Caco-2 (cell line): ENCODE measurements around the gene NUDT19. TPM values are rescaled to one million over a fixed set of nuclear protein-coding genes. Genes with fewer than 3 reads are reported as not detected.

ENCODE experiments used
- BruUV-seq: library from RNA; stranded (reverse); fragments of 400-500 nt; replicated peaks from 2 replicates; lab custom pipeline; 2021; lab: Mats Ljungman, UMichigan
- CTCF ChIA-PET: fragments of 300-600 bp; sonication (Branson Sonifier 250); formaldehyde crosslinking; loops from one replicate; lab custom pipeline; 2022; ENCODE audit warnings: antibody characterized with exemption; lab: Charles Lee
- POLR2A ChIA-PET: fragments of 300-600 bp; sonication (Branson Sonifier 250); formaldehyde crosslinking; loops from one replicate; lab custom pipeline; 2022; ENCODE audit warnings: antibody characterized with exemption; lab: Charles Lee
- DNase-seq, 2 experiments: peaks; one replicate each; pipeline versions ENCODE4 v3.0.0 to v3.0.0-alpha.2; 2020 to 2022
- H3K27me3 ChIP-seq: replicated peaks from 2 replicates; pipeline ENCODE4 v1.6.0; 2011; ENCODE audit warnings: low read length; ENCODE audit not compliant: control insufficient read depth, insufficient read depth
- H3K36me3 ChIP-seq: 2 replicates; pipeline ENCODE4 v1.5.1; 2011; ENCODE audit warnings: low read length; ENCODE audit not compliant: control insufficient read depth, insufficient read depth
- H3K4me1 ChIP-seq: fragments of 250-450 bp; sonication (Bioruptor Pico); 2 replicates; pipeline ENCODE4 v1.5.1; 2020; ENCODE audit warnings: mild to moderate bottlenecking
- H3K4me3 ChIP-seq: 2 replicates; pipeline ENCODE4 v1.5.1; 2011; ENCODE audit warnings: low read depth, mild to moderate bottlenecking, control low read depth, low read length
- H3K9me3 ChIP-seq: fragments of 250-450 bp; sonication (Bioruptor Pico); 2 replicates; pipeline ENCODE4 v1.5.1; 2020; ENCODE audit warnings: mild to moderate bottlenecking, moderate library complexity
- H3K27ac Mint-ChIP-seq: one replicate; pipeline ENCODE4 v1.8.0; 2022; ENCODE audit warnings: mixed read lengths; ENCODE audit not compliant: unreplicated experiment
- H3K27me3 Mint-ChIP-seq: one replicate; pipeline ENCODE4 v1.8.0; 2022; ENCODE audit warnings: mixed read lengths; ENCODE audit not compliant: insufficient read depth, unreplicated experiment
- H3K36me3 Mint-ChIP-seq: one replicate; pipeline ENCODE4 v1.8.0; 2022; ENCODE audit warnings: mild to moderate bottlenecking, mixed read lengths; ENCODE audit not compliant: insufficient read depth, unreplicated experiment
- H3K4me1 Mint-ChIP-seq: one replicate; pipeline ENCODE4 v1.8.0; 2022; ENCODE audit warnings: low read depth, mixed read lengths; ENCODE audit not compliant: unreplicated experiment
- H3K4me3 Mint-ChIP-seq: one replicate; pipeline ENCODE4 v1.8.0; 2022; ENCODE audit warnings: mild to moderate bottlenecking, moderate library complexity, mixed read lengths; ENCODE audit not compliant: unreplicated experiment
- H3K9me3 Mint-ChIP-seq: one replicate; pipeline ENCODE4 v1.8.0; 2022; ENCODE audit warnings: mixed read lengths; ENCODE audit not compliant: unreplicated experiment
- intact Hi-C: fragments of 100-400 bp; cut with micrococcal nuclease; formaldehyde crosslinking; loops from one replicate; pipeline ENCODE4 v1.10.0; 2022; ENCODE audit not compliant: unreplicated experiment
- total RNA-seq: library from RNA; stranded (reverse); gene quantifications from 2 replicates; pipeline ENCODE4 v1.2.3, GENCODE V29; 2022
- TF ChIP-seq, protein P1 (sequence below), 2 experiments: fragments of 200-600 bp in 1 of 2; IDR thresholded peaks; 1 replicate in 1 of 2; 2 replicates in 1 of 2; pipeline versions ENCODE4 v1.5.1 to v1.8.0; 2011 to 2022; ENCODE audit warnings: antibody characterized with exemption in 1 of 2, control low read depth in 1 of 2, inconsistent platforms in 1 of 2, low read depth in 1 of 2, low read length in 1 of 2, mild to moderate bottlenecking in 1 of 2, moderate library complexity in 1 of 2; ENCODE audit not compliant: insufficient read depth in 1 of 2, severe bottlenecking in 1 of 2, unreplicated experiment in 1 of 2

NUDT19 gene
- total RNA-seq, 1 experiment from 2014 or later, result 24.4 TPM

DNA sequence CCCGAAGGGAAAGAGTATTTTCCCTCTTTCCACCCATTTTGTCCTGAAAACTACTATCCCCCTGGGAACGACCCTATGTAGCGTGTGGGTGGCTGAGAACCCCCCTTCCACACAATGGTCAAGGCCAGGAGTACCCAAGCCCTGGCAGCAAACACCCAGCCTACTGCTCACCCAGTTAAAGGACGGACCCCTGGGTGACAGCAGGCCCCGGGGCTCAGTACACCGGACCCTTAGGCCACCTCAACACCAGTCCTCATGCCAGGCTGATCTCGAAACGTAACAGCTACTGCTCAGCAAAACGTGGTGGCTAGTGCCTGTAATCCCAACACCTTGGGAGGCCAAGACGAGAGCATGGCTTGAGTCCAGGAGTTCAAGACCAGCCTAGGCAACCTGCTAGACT lies 18.0 kb upstream of the NUDT19 start:
- ChIA-PET CTCF (no interaction called here), POLR2A (no interaction called here)
- Histone ChIP-seq H3K9me3 (no peaks in the 10 kb centered on the region), H3K27me3 (no peaks in the 10 kb centered on the region), H3K4me3 (peak overlapping the region; percentile 90; the same call in 1 of the 2 replicates), H3K4me1 (peaks cover 22% of the 10 kb centered on the region), H3K36me3 (0 out of 2 replicates have a peak, but pooled peaks cover 2% of the 10 kb centered on the region)
- peaks cover 31% of the 10 kb centered on the region for H3K36me3 Mint-ChIP-seq
- no peaks in the 10 kb centered on the region for H3K27me3 Mint-ChIP-seq
- DNase-seq, result no peak
- H3K9me3 Mint-ChIP-seq, result no peaks in the 10 kb centered on the region
- intact Hi-C loops, result loop anchor here (10.0 kb wide), 2 partner anchors 79 to 269 kb away; partner anchors contain the start of gene DPY19L3
- peaks cover 42% of the 10 kb centered on the region for H3K4me1 Mint-ChIP-seq
- peak overlapping the region; percentile 90 for H3K4me3 Mint-ChIP-seq
- H3K27ac Mint-ChIP-seq, result peak overlapping the region; percentile 75
- TF ChIP-seq, protein P1, sequence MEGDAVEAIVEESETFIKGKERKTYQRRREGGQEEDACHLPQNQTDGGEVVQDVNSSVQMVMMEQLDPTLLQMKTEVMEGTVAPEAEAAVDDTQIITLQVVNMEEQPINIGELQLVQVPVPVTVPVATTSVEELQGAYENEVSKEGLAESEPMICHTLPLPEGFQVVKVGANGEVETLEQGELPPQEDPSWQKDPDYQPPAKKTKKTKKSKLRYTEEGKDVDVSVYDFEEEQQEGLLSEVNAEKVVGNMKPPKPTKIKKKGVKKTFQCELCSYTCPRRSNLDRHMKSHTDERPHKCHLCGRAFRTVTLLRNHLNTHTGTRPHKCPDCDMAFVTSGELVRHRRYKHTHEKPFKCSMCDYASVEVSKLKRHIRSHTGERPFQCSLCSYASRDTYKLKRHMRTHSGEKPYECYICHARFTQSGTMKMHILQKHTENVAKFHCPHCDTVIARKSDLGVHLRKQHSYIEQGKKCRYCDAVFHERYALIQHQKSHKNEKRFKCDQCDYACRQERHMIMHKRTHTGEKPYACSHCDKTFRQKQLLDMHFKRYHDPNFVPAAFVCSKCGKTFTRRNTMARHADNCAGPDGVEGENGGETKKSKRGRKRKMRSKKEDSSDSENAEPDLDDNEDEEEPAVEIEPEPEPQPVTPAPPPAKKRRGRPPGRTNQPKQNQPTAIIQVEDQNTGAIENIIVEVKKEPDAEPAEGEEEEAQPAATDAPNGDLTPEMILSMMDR (IDR thresholded peaks at IDR 0.05; ENCODE audit: insufficient read depth in 1 of 2, low read depth in 1 of 2, low read length in 1 of 2, severe bottlenecking in 1 of 2, unreplicated experiment in 1 of 2), result no peak
- BruUV-seq, result no TSS peak

DNA sequence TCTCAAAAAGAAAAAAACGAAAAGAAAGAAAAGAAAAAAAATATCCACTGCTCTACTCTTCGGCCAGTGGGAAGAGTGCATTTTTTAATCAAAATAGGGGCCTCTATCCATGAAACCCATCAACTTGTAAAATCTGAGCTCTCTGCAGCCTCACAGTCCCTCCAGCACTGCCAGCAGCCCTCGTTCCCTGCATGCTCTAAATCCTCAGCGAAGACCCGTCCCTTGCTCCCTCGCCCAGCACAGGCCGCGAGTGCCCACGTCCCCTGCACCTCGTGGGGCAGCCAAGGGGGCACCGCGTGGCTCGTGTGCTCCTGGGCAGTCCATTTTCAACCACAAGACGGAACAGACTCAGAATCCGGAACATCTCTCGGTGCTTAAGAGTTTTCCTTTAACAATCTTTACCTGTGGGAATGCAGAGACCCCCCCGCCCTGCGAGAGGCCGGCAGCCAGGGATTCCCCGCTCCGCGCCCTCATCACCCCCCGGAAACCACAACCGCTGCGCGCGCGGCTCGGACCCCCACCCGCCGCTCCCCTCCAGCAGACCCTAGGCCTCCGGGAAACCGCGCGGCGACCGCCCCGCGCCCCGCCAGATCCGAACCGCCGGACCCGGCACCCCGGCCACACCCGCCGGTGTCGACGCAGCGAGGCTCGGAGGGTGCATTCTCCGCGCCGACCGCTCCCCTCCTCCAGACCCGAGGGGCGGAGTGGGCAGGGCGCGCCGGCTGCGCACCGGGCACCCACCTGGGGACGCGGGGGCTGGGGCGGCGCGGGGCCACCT lies 17.3 kb upstream of the NUDT19 start:
- Histone ChIP-seq H3K4me3 (peak overlapping the region; percentile 90), H3K27me3 (no peaks in the 10 kb centered on the region), H3K4me1 (peaks cover 20% of the 10 kb centered on the region), H3K9me3 (no peaks in the 10 kb centered on the region), H3K36me3 (0 out of 2 replicates have a peak, but pooled peaks cover 2% of the 10 kb centered on the region)
- H3K4me1 Mint-ChIP-seq, result peaks cover 40% of the 10 kb centered on the region
- H3K27ac Mint-ChIP-seq, result peak overlapping the region; percentile 75
- BruUV-seq, result TSS peak; percentile 45
- TF ChIP-seq, protein P1 (IDR thresholded peaks at IDR 0.05; ENCODE audit: insufficient read depth in 1 of 2, low read depth in 1 of 2, low read length in 1 of 2, severe bottlenecking in 1 of 2, unreplicated experiment in 1 of 2), result no peak
- ChIA-PET CTCF (no interaction called here), POLR2A (interaction anchor here (0.6 to 1.5 kb wide), 2 partner anchors 17 to 1460 kb away, joined by 3 to 5 read pairs; partner anchors contain the start of gene NUDT19)
- peaks cover 26% of the 10 kb centered on the region for H3K36me3 Mint-ChIP-seq
- DNase-seq, result no peak
- H3K4me3 Mint-ChIP-seq, result peak overlapping the region; percentile 90
- H3K27me3 Mint-ChIP-seq, result no peaks in the 10 kb centered on the region
- no peaks in the 10 kb centered on the region for H3K9me3 Mint-ChIP-seq
- intact Hi-C loops, result loop anchor here (10.0 kb wide), 2 partner anchors 80 to 270 kb away; partner anchors contain the start of gene DPY19L3

DNA sequence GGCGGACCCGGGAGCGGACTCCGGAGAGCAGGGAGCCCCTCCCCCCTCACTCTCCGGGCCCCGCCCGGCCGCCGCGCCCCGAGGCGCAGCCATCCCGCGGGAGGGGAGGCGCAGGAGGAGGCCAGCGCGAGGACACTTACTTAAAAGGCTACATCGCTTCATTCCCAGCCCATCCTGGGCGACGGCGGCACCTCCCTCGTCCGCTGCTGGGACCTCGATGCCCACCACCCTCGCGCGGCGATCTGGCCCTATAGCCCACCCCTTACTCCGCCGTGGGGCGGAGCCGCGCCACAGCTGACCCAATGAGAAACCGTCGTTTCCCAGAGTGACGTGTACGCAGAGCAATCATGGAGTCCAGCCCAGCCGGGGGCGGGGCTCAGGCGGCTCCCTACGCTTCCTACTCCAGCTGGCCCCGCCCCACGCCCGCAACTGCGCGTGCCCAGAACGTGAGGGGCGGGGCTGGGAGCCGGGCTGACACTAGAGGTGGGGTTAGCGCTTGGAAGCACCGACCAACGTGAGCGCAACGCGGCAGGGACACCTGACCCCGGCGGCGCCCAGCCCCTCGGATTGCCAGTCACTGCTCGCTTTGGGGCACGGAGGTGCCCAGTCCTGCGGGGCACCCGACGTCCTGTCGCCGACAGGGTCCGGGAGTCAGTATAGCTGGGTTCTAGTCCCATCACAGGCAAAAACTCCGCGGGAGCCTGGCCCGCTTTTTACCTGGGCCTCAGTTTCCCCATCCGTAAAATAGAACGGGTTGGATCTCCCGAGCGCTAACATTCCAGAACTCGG lies 16.5 kb upstream of the NUDT19 start, which contains the start of gene ANKRD27:
TSS of gene ANKRD27 (minus strand) at position 250 of the 789 bp plus-strand sequence. CDS start 16,165 bp downstream, outside the sequence.
- ChIA-PET CTCF (no interaction called here), POLR2A (interaction anchor here (1.5 kb wide), 1 partner anchor 17 kb away, joined by 5 read pairs; the partner anchor contains the start of gene NUDT19)
- Mint-ChIP-seq H3K36me3 (peaks cover 18% of the 10 kb centered on the region), H3K9me3 (no peaks in the 10 kb centered on the region), H3K27ac (peak within 1 kb of the TSS; percentile 75), H3K27me3 (no peaks in the 10 kb centered on the region), H3K4me1 (peaks cover 32% of the 10 kb centered on the region), H3K4me3 (peak within 1 kb of the TSS; percentile 90)
- H3K36me3 ChIP-seq, result 0 out of 2 replicates have a peak, but pooled peaks cover 2% of the 10 kb centered on the region
- no TSS peak for BruUV-seq
- intact Hi-C loops, result loop anchor here (1.0 to 10.0 kb wide), 3 partner anchors 16 to 270 kb away; partner anchors contain the start of genes DPY19L3 and NUDT19
- no peaks in the 10 kb centered on the region for H3K9me3 ChIP-seq
- peaks cover 15% of the 10 kb centered on the region for H3K4me1 ChIP-seq
- H3K4me3 ChIP-seq, result peak within 1 kb of the TSS; percentile 90
- DNase-seq, result peak; percentile 98 to 99
- no peaks in the 10 kb centered on the region for H3K27me3 ChIP-seq
- TF ChIP-seq, protein P1 (IDR thresholded peaks at IDR 0.05; ENCODE audit: insufficient read depth in 1 of 2, low read depth in 1 of 2, low read length in 1 of 2, severe bottlenecking in 1 of 2, unreplicated experiment in 1 of 2), result no peak
